Measurements from ENCODE around the gene TSPAN14. TPM values are rescaled to one million over a fixed set of nuclear protein-coding genes. Genes with fewer than 3 reads are reported as not detected.

Gene TSPAN14
- total and polyA plus RNA-seq, 10 of the 15 experiments (the other 5 are each of a cell fraction or from before 2014, with no cell fraction given) = 2.5 to 31.7 (median 17.9) TPM

- TF ChIP-seq ZBTB33 (IDR thresholded peaks at IDR 0.05) (no peak), PBX3 (IDR thresholded peaks at IDR 0.05; ENCODE audit: insufficient replicate concordance, low read depth, low read length) (no peak), RUNX3 (IDR thresholded peaks at IDR 0.05; ENCODE audit: low read length) (no peak), TARDBP (IDR thresholded peaks at IDR 0.05; ENCODE audit: borderline replicate concordance) (no peak), KLF5 (IDR thresholded peaks at IDR 0.05; ENCODE audit: partially characterized antibody) (no peak), ZBTB4 (CRISPR knock-in tag; IDR thresholded peaks at IDR 0.05) (no peak), NR2F1 (conservative IDR thresholded peaks at IDR 0.05) (no peak)
Observed at GRCh38 chr10:80506189-80506575, 52.1 kb downstream of the TSPAN14 start (continued).
